A549 (cell line): ENCODE data around the gene TRMO. TPM values are rescaled to one million over a fixed set of nuclear protein-coding genes. Genes with fewer than 3 reads are reported as not detected.

Source experiments
- ATAC-seq, 2 experiments: fragments of 200-7000 bp in 1 of 2; fragments of >200 bp in 1 of 2; cut with Nextera tagmentation in 1 of 2; cut with Tn5 transposase in 1 of 2; 3 replicates each; pipeline versions ENCODE4 v1.8.0 to v1.9.1; 2018 to 2020; ENCODE audit warnings: mild to moderate bottlenecking in 1 of 2, moderate library complexity in 1 of 2
- CTCF ChIA-PET: fragments of 300-600 bp; sonication (Branson Sonifier 250); formaldehyde crosslinking; extraction: SDS; loops from one replicate; lab custom pipeline; 2021; ENCODE audit warnings: antibody characterized with exemption, inconsistent platforms; lab: Yijun Ruan, JAX
- POLR2A ChIA-PET: fragments of 350-600 bp; formaldehyde crosslinking; extraction: SDS; loops from one replicate; lab custom pipeline; 2021; ENCODE audit warnings: antibody characterized with exemption, inconsistent platforms; lab: Yijun Ruan, JAX
- DNase-seq, 2 experiments: peaks; one replicate each; pipeline versions ENCODE4 v3.0.0 to v3.0.0-alpha.2; 2011 to 2016; ENCODE audit warnings: low read depth in 1 of 2, low spot score in 1 of 2
- FAIRE-seq: peaks from 2 replicates; lab custom pipeline; 2011; peaks lifted over from hg19 to GRCh38; lab: Jason Lieb, UNC
- H3K27ac ChIP-seq, 2 experiments: fragments of >200 bp; sonication (Bioruptor Twin); formaldehyde crosslinking; 3 replicates each; pipeline ENCODE4 v1.5.1; 2016 to 2017
- H3K4me1 ChIP-seq: fragments of >200 bp; sonication (Bioruptor Twin); formaldehyde crosslinking; 3 replicates; pipeline ENCODE4 v1.6.1; 2016
- H3K4me2 ChIP-seq: fragments of >200 bp; sonication (Bioruptor Twin); formaldehyde crosslinking; 3 replicates; pipeline ENCODE4 v1.6.1; 2016
- H3K4me3 ChIP-seq: fragments of >200 bp; sonication (Bioruptor Twin); formaldehyde crosslinking; 3 replicates; pipeline ENCODE4 v1.5.1; 2016
- H3K9me3 ChIP-seq: fragments of >200 bp; sonication (Bioruptor Twin); formaldehyde crosslinking; 3 replicates; pipeline ENCODE4 v1.6.1; 2016
- CBX2 ChIP-seq: fragments of 200-600 bp; sonication (generic); IDR thresholded peaks from 2 replicates; pipeline ENCODE4 v1.6.1; 2016; ENCODE audit warnings: low read depth, mild to moderate bottlenecking, borderline replicate concordance
- CTCF ChIP-seq: fragments of >200 bp; sonication (Bioruptor Twin); formaldehyde crosslinking; IDR thresholded peaks from 3 replicates; pipeline ENCODE4 v1.5.1; 2016
- EHF ChIP-seq: fragments of 250-450 bp; sonication (Bioruptor Pico); IDR thresholded peaks from 2 replicates; pipeline ENCODE4 v1.5.0; 2020; ENCODE audit warnings: mild to moderate bottlenecking
- EHMT2 ChIP-seq: fragments of 200-600 bp; sonication (generic); IDR thresholded peaks from 2 replicates; pipeline ENCODE4 v1.6.1; 2016; ENCODE audit warnings: antibody characterized with exemption, low read depth, mild to moderate bottlenecking, moderate library complexity
- ESRRA ChIP-seq: fragments of 150-350 bp; IDR thresholded peaks from 2 replicates; pipeline ENCODE4 v1.6.1; 2014; ENCODE audit warnings: mild to moderate bottlenecking, low read length, borderline replicate concordance
- FOSL2 ChIP-seq, 2 experiments: fragments of 450-650 bp in 1 of 2; fragments of >200 bp in 1 of 2; sonication (Bioruptor Twin) in 1 of 2; formaldehyde crosslinking; IDR thresholded peaks; 2 replicates each; pipeline versions ENCODE4 v1.5.0 to v1.6.1; 2016 to 2020; ENCODE audit warnings: mild to moderate bottlenecking in 1 of 2, moderate library complexity in 1 of 2
- GATA3 ChIP-seq: IDR thresholded peaks from 2 replicates; pipeline ENCODE4 v1.6.1; 2012; ENCODE audit warnings: borderline replicate concordance
- HDAC2 ChIP-seq: fragments of 200-600 bp; sonication (generic); IDR thresholded peaks from 2 replicates; pipeline ENCODE4 v1.6.1; 2016
- HES2 ChIP-seq: fragments of >200 bp; sonication (Bioruptor Twin); formaldehyde crosslinking; IDR thresholded peaks from 2 replicates; pipeline ENCODE4 v1.6.1; 2016
- HOXA7 ChIP-seq: fragments of 250-450 bp; sonication (Bioruptor Pico); IDR thresholded peaks from 2 replicates; pipeline ENCODE4 v1.5.0; 2020; ENCODE audit warnings: mild to moderate bottlenecking, moderate library complexity
- HOXB5 ChIP-seq: fragments of 250-450 bp; sonication (Bioruptor Pico); IDR thresholded peaks from 2 replicates; pipeline ENCODE4 v1.5.0; 2020; ENCODE audit warnings: mild to moderate bottlenecking, moderate library complexity
- JUNB ChIP-seq: fragments of >200 bp; sonication (Bioruptor Twin); formaldehyde crosslinking; IDR thresholded peaks from 2 replicates; pipeline ENCODE4 v1.6.1; 2016
- KDM1A ChIP-seq: fragments of 200-600 bp; sonication (generic); IDR thresholded peaks from 2 replicates; pipeline ENCODE4 v1.6.1; 2016; ENCODE audit warnings: low read depth, mild to moderate bottlenecking
- KDM5A ChIP-seq: fragments of 200-600 bp; sonication (generic); IDR thresholded peaks from 2 replicates; pipeline ENCODE4 v1.6.1; 2016; ENCODE audit warnings: antibody characterized with exemption, mild to moderate bottlenecking
- MAFK ChIP-seq: fragments of 450-650 bp; IDR thresholded peaks from 2 replicates; pipeline ENCODE4 v1.6.1; 2014; ENCODE audit not compliant: partially characterized antibody
- RCOR1 ChIP-seq: fragments of 150-350 bp; IDR thresholded peaks from 2 replicates; pipeline ENCODE4 v1.6.1; 2014; ENCODE audit warnings: antibody characterized with exemption, low read length, low read depth
- TP53 ChIP-seq: fragments of 250-450 bp; sonication (Bioruptor Pico); IDR thresholded peaks from 2 replicates; pipeline ENCODE4 v1.5.0; 2021; ENCODE audit warnings: mild to moderate bottlenecking, moderate library complexity
- ZFP36 ChIP-seq: fragments of 450-650 bp; IDR thresholded peaks from 2 replicates; pipeline ENCODE4 v1.6.1; 2014; ENCODE audit warnings: borderline replicate concordance; ENCODE audit not compliant: partially characterized antibody
- WGBS: methylation state at CpG from one replicate; pipeline ENCODE4 v1.1.6; 2017; ENCODE audit errors: missing lambda C conversion rate; 5-methylcytosine and 5-hydroxymethylcytosine counted together
- polyA plus RNA-seq, 4 experiments: library from polyadenylated mRNA; depleted of rRNA in 3 of 4; stranded (reverse); fragments of >200 nt; fragmentation: RNase III in 1 of 4; extraction: RNeasy Plus Mini Kit Qiagen cat#74134 plus additional on column Dnase treatment in 1 of 4; gene quantifications; 2 replicates in 3 of 4; 3 replicates in 1 of 4; pipeline ENCODE4 v1.2.3, GENCODE V29; 2011 to 2017
- TF ChIP-seq, protein P1 (sequence below): fragments of >200 bp; sonication (Bioruptor Twin); formaldehyde crosslinking; IDR thresholded peaks from 3 replicates; pipeline ENCODE4 v1.6.1; 2016
- TF ChIP-seq, protein P2 (sequence below): IDR thresholded peaks from 2 replicates; pipeline ENCODE4 v1.6.1; 2012
- TF ChIP-seq, protein P3 (sequence below): IDR thresholded peaks from 2 replicates; pipeline ENCODE4 v1.6.1; 2012

Gene TRMO
- polyA plus RNA-seq, 2 of the 4 experiments (the other 2 are of a cell fraction): 12.0 to 18.8 TPM

GRCh38 chr9:97889941-97890887, 32.1 kb downstream of the TRMO start:
- DNase-seq (peak; percentile 21 to 46), ATAC-seq (peak in 1 of 2 experiments; percentile 72; a peak in 3 of 6 replicates), FAIRE-seq (no peak)
- POLR2A ChIA-PET: interaction anchor here (0.6 to 0.8 kb wide), 2 partner anchors 36 to 257 kb away, joined by 3 read pairs; partner anchors contain the start of gene NCBP1
- Histone ChIP-seq H3K9me3 (no peaks in the 10 kb centered on the region), H3K4me2 (no peak overlapping the region), H3K4me3 (no peak overlapping the region), H3K27ac (no peak overlapping the region), H3K4me1 (no peaks in the 10 kb centered on the region)
- TF ChIP-seq EHMT2 (no peak), CTCF (peak; percentile 50), EHF (no peak)
- WGBS: 71% methylated on average over 9 of the region's 9 CpGs
- CTCF ChIA-PET: interaction anchor here (1.0 to 6.5 kb wide), 12 partner anchors 11 to 234 kb away, joined by 3 to 104 read pairs (median 5); partner anchors contain the start of gene TRMO

DNA sequence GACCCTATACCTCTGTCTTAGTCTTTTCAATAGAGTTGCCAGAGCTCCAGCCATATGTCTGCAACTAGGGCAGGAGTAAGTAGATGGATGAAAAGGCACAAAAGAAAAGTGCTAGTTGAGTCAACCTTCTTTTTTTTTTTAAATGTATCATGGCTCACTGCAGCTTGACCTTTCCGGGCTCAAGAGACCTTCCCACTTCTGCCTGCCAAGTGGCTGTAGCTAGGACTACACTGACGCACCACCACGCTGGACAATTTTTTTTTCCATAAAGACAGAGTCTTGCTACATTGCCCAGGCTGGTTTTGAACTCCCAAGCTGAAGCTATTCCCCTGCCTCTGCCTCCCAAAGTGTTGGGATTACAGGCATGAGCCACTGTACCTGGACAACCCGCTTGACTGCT, 42.0 kb downstream of the TRMO start:
- DNase-seq: no peak
- peaks cover 22% of the 10 kb centered on the region for H3K4me1 ChIP-seq
- no peak for TF ChIP-seq JUNB
- TF ChIP-seq FOSL2 (IDR thresholded peaks at IDR 0.05): no peak
- no peak for TF ChIP-seq FOSL2 (CRISPR knock-in tag; IDR thresholded peaks at IDR 0.05)
- TF ChIP-seq GATA3: no peak
- no peak for TF ChIP-seq RCOR1
- TF ChIP-seq, all 56 proteins: peak for 0
- Histone ChIP-seq H3K4me3 (no peak overlapping the region), H3K4me2 (no peak overlapping the region), H3K9me3 (no peaks in the 10 kb centered on the region), H3K27ac (peak overlapping the region in 1 of 2 experiments; percentile 90; a peak in 3 of 6 replicates)
- ChIA-PET CTCF (interaction anchor here (1.3 to 2.9 kb wide), 6 partner anchors 9 to 27 kb away, joined by 4 to 18 read pairs (median 10); partner anchors contain the start of gene FOXE1), POLR2A (interaction anchor here (0.6 kb wide), 1 partner anchor 19 kb away, joined by 5 read pairs; no protein-coding TSS in a partner anchor)
- 81% methylated on average over 4 of the region's 4 CpGs for WGBS
- ATAC-seq (no peak), FAIRE-seq (no peak)

DNA sequence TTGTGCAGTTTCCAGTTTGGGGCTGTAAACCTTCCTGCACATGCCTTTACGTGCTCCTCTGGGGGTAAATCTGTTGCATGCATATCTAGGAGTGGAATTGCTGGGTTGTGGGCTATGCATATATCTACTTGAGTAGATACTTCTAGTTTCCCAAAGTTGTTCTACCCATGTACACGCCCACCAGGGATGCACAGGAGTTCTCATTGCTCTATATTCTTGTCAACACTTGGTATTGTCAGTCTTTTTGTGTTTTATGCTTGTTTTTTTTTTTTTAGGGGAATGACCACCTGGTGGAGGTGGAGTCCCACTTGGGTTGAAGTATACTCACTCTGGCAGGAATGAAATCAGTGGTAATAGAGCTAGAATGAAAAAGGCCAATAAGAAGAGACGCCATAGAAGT, 46.2 kb downstream of the TRMO start:
- 0 out of 3 replicates have a peak overlapping the region, but pooled peaks have one; percentile 5 for H3K4me3 ChIP-seq
- H3K4me2 ChIP-seq: peak overlapping the region; percentile 74
- ChIA-PET POLR2A (interaction anchor here (1.7 to 2.7 kb wide), 2 partner anchors 22 to 162 kb away, joined by 5 to 14 read pairs; no protein-coding TSS in a partner anchor), CTCF (interaction anchor here (0.6 to 3.2 kb wide), 7 partner anchors 9 to 175 kb away, joined by 3 to 14 read pairs (median 5); partner anchors contain the start of gene FOXE1)
- FAIRE-seq: no peak
- peaks cover 34% of the 10 kb centered on the region for H3K4me1 ChIP-seq
- peak overlapping the region; percentile 84 to 90 for H3K27ac ChIP-seq
- TF ChIP-seq HDAC2: no peak
- TF ChIP-seq HOXB5 (CRISPR knock-in tag): no peak
- TF ChIP-seq, protein P1, sequence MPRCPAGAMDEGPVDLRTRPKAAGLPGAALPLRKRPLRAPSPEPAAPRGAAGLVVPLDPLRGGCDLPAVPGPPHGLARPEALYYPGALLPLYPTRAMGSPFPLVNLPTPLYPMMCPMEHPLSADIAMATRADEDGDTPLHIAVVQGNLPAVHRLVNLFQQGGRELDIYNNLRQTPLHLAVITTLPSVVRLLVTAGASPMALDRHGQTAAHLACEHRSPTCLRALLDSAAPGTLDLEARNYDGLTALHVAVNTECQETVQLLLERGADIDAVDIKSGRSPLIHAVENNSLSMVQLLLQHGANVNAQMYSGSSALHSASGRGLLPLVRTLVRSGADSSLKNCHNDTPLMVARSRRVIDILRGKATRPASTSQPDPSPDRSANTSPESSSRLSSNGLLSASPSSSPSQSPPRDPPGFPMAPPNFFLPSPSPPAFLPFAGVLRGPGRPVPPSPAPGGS: no peak
- TF ChIP-seq ESRRA: no peak
- TF ChIP-seq HOXA7 (CRISPR knock-in tag): no peak
- no peak for TF ChIP-seq HES2
- no peak for TF ChIP-seq EHF
- TF ChIP-seq KDM1A: 0 out of 2 replicates have a peak, but pooled peaks have one; percentile 6
- no peak for TF ChIP-seq TP53 (CRISPR knock-in tag)
- TF ChIP-seq GATA3: no peak
- no peak for TF ChIP-seq MAFK
- no peak for TF ChIP-seq KDM5A
- TF ChIP-seq CBX2: no peak
- TF ChIP-seq, protein P2, sequence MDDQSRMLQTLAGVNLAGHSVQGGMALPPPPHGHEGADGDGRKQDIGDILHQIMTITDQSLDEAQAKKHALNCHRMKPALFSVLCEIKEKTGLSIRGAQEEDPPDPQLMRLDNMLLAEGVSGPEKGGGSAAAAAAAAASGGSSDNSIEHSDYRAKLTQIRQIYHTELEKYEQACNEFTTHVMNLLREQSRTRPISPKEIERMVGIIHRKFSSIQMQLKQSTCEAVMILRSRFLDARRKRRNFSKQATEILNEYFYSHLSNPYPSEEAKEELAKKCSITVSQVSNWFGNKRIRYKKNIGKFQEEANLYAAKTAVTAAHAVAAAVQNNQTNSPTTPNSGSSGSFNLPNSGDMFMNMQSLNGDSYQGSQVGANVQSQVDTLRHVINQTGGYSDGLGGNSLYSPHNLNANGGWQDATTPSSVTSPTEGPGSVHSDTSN: no peak
- TF ChIP-seq ZFP36: peak; percentile 63
- TF ChIP-seq, protein P3, sequence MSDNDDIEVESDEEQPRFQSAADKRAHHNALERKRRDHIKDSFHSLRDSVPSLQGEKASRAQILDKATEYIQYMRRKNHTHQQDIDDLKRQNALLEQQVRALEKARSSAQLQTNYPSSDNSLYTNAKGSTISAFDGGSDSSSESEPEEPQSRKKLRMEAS: no peak
- no peak for ATAC-seq
- DNase-seq: no peak
- H3K9me3 ChIP-seq: no peaks in the 10 kb centered on the region
- WGBS: 92% methylated on average over 3 of the region's 3 CpGs
